PC-3 (cell line): ENCODE measurements around the gene CTSF. TPM values are rescaled to one million over a fixed set of nuclear protein-coding genes. Genes with fewer than 3 reads are reported as not detected.
"Not testable (repeated sequence)": the region's sequence is repeated elsewhere in the genome, so short reads cannot be mapped to it uniquely, and the experiment has no call there.

Experiments
- ATAC-seq: fragments of 200-7000 bp; cut with Tn5 transposase; 2 replicates; pipeline ENCODE4 v1.9.1; 2020; ENCODE audit warnings: mild to moderate bottlenecking, moderate library complexity
- BruUV-seq: library from RNA; stranded (reverse); fragments of 400-500 nt; replicated peaks from 2 replicates; lab custom pipeline; 2021; lab: Mats Ljungman, UMichigan
- CTCF ChIA-PET: fragments of 300-600 bp; sonication (Branson Sonifier 250); formaldehyde crosslinking; loops from one replicate; lab custom pipeline; 2022; ENCODE audit warnings: antibody characterized with exemption; lab: Charles Lee
- POLR2A ChIA-PET: fragments of 300-600 bp; sonication (Branson Sonifier 250); formaldehyde crosslinking; loops from one replicate; lab custom pipeline; 2022; ENCODE audit warnings: antibody characterized with exemption; ENCODE audit not compliant: unreplicated experiment; lab: Charles Lee
- DNase-seq: peaks from one replicate; pipeline ENCODE4 v3.0.0-alpha.2; 2015
- H2AFZ ChIP-seq: fragments of 300-600 bp; sonication (generic); 2 replicates; pipeline ENCODE4 v1.6.0; 2016; ENCODE audit warnings: antibody characterized with exemption, low read length
- H3F3A ChIP-seq: fragments of 300-600 bp; sonication (generic); one replicate; pipeline ENCODE4 v1.6.0; 2017; ENCODE audit warnings: antibody characterized with exemption, low read length, control low read depth, mild to moderate bottlenecking; ENCODE audit not compliant: unreplicated experiment
- H3K27ac ChIP-seq: fragments of 300-600 bp; sonication (generic); 2 replicates; pipeline ENCODE4 v1.5.1; 2016; ENCODE audit warnings: mild to moderate bottlenecking, low read length
- H3K27me3 ChIP-seq: fragments of 300-600 bp; sonication (generic); 2 replicates; pipeline ENCODE4 v1.6.1; 2016; ENCODE audit warnings: low read length, mixed read lengths
- H3K36me3 ChIP-seq: fragments of 300-600 bp; sonication (generic); 2 replicates; pipeline ENCODE4 v1.6.1; 2016; ENCODE audit warnings: low read depth, mixed run types, low read length, mixed read lengths
- H3K4me1 ChIP-seq: fragments of 300-600 bp; sonication (generic); 2 replicates; pipeline ENCODE4 v1.5.1; 2016; ENCODE audit warnings: low read length; ENCODE audit not compliant: insufficient read depth
- H3K4me2 ChIP-seq: fragments of 300-600 bp; sonication (generic); 2 replicates; pipeline ENCODE4 v1.6.0; 2016; ENCODE audit warnings: low read length
- H3K4me3 ChIP-seq: fragments of 300-600 bp; sonication (generic); 2 replicates; pipeline ENCODE4 v1.5.1; 2016; ENCODE audit warnings: mild to moderate bottlenecking, low read length, mixed read lengths
- H3K79me2 ChIP-seq: fragments of 300-600 bp; sonication (generic); 2 replicates; pipeline ENCODE4 v1.6.1; 2017; ENCODE audit warnings: low read length, mixed read lengths
- H3K9ac ChIP-seq: fragments of 300-600 bp; sonication (generic); 2 replicates; pipeline ENCODE4 v1.6.0; 2016; ENCODE audit warnings: mild to moderate bottlenecking, low read length
- H3K9me2 ChIP-seq: fragments of 300-600 bp; sonication (generic); replicated peaks from 2 replicates; pipeline ENCODE4 v1.6.1; 2016; ENCODE audit warnings: mixed run types, low read length, mixed read lengths
- H3K9me3 ChIP-seq: fragments of 300-600 bp; sonication (generic); 2 replicates; pipeline ENCODE4 v1.6.1; 2016; ENCODE audit warnings: low read length, mixed read lengths
- H4K20me1 ChIP-seq: fragments of 300-600 bp; sonication (generic); 2 replicates; pipeline ENCODE4 v1.6.1; 2016; ENCODE audit warnings: low read length, mixed read lengths
- CTCF ChIP-seq: fragments of 300-600 bp; sonication (generic); conservative IDR thresholded peaks from 2 replicates; pipeline ENCODE4 v1.5.1; 2017; ENCODE audit warnings: antibody characterized with exemption, low read depth, mild to moderate bottlenecking, low read length
- EZH2 ChIP-seq: fragments of 300-600 bp; sonication (generic); IDR thresholded peaks from one replicate; pipeline ENCODE4 v1.6.1; 2017; ENCODE audit warnings: antibody characterized with exemption, mild to moderate bottlenecking, low read length; ENCODE audit not compliant: unreplicated experiment
- EZH2phosphoT487 ChIP-seq: fragments of 300-600 bp; sonication (generic); IDR thresholded peaks from 2 replicates; pipeline ENCODE4 v1.6.1; 2018; ENCODE audit warnings: mild to moderate bottlenecking, antibody characterized with exemption, low read length, borderline replicate concordance
- intact Hi-C: fragments of 100-400 bp; cut with micrococcal nuclease; formaldehyde crosslinking; loops from 2 replicates; pipeline ENCODE4 v1.9.0; 2023
- total RNA-seq: library from RNA; depleted of rRNA; stranded (reverse); fragments of >200 nt; gene quantifications from 2 replicates; pipeline ENCODE4 v1.2.3, GENCODE V29; 2014

The CTSF gene
- total RNA-seq, 1 experiment from 2014 or later: 9.4 TPM

GRCh38 chr11:66591175-66591574 is 22.8 kb upstream of the CTSF start:
- intact Hi-C loops: no loop called here
- H3K79me2 ChIP-seq: peaks cover 22% of the 10 kb centered on the region
- peaks cover 15% of the 10 kb centered on the region for H3K4me1 ChIP-seq
- H3F3A ChIP-seq: no peaks in the 10 kb centered on the region
- ATAC-seq (no peak), DNase-seq (no peak)
- no peaks in the 10 kb centered on the region for H4K20me1 ChIP-seq
- no peak for TF ChIP-seq EZH2phosphoT487
- TF ChIP-seq EZH2: no peak
- no peak for TF ChIP-seq CTCF
- no peak overlapping the region for H3K4me2 ChIP-seq
- H3K27me3 ChIP-seq: no peaks in the 10 kb centered on the region
- ChIA-PET CTCF (no interaction called here), POLR2A (no interaction called here)
- no peak overlapping the region for H3K9ac ChIP-seq
- H3K4me3 ChIP-seq: no peak overlapping the region
- H2AFZ ChIP-seq: no peak overlapping the region
- H3K9me3 ChIP-seq: no peaks in the 10 kb centered on the region
- H3K27ac ChIP-seq: no peak overlapping the region
- no peaks in the 10 kb centered on the region for H3K36me3 ChIP-seq
- H3K9me2 ChIP-seq: no peaks in the 10 kb centered on the region
- BruUV-seq: no TSS peak

GRCh38 chr11:66589996-66590675 is 21.7 kb upstream of the CTSF start:
- no peak overlapping the region for H3K27ac ChIP-seq
- H4K20me1 ChIP-seq: no peaks in the 10 kb centered on the region
- no peak overlapping the region for H3K9ac ChIP-seq
- no peak overlapping the region for H3K4me2 ChIP-seq
- no TSS peak for BruUV-seq
- no peak overlapping the region for H2AFZ ChIP-seq
- H3K4me1 ChIP-seq: peaks cover 15% of the 10 kb centered on the region
- no peaks in the 10 kb centered on the region for H3F3A ChIP-seq
- H3K27me3 ChIP-seq: no peaks in the 10 kb centered on the region
- no peaks in the 10 kb centered on the region for H3K36me3 ChIP-seq
- no peaks in the 10 kb centered on the region for H3K9me3 ChIP-seq
- no peak overlapping the region for H3K4me3 ChIP-seq
- peaks cover 18% of the 10 kb centered on the region for H3K79me2 ChIP-seq
- H3K9me2 ChIP-seq: no peaks in the 10 kb centered on the region
- no peak for ATAC-seq
- ChIA-PET POLR2A (no interaction called here), CTCF (interaction anchor here (0.5 kb wide), 1 partner anchor 70 kb away, joined by 10 read pairs; no protein-coding TSS in a partner anchor)
- DNase-seq: no peak
- intact Hi-C loops: no loop called here
- no peak for TF ChIP-seq CTCF
- TF ChIP-seq EZH2: no peak
- TF ChIP-seq EZH2phosphoT487: no peak

- H3K27ac ChIP-seq, H3K27me3 ChIP-seq, CTCF ChIA-PET, H3K36me3 ChIP-seq, H3K9me3 ChIP-seq, H3K4me3 ChIP-seq, POLR2A ChIA-PET, H3K4me2 ChIP-seq, BruUV-seq, H3K9me2 ChIP-seq, intact Hi-C loops, H3K9ac ChIP-seq, H2AFZ ChIP-seq, ATAC-seq, H3F3A ChIP-seq, H4K20me1 ChIP-seq, DNase-seq: not testable (repeated sequence)
- H3K79me2 ChIP-seq: peaks cover 10% of the 10 kb centered on the region
- H3K4me1 ChIP-seq: peaks cover 11% of the 10 kb centered on the region
Observed at GRCh38 chr11:66589315-66589714, 20.9 kb upstream of the CTSF start.
